ENCODE measurements around the gene SLC7A6.

The SLC7A6 gene

DNA sequence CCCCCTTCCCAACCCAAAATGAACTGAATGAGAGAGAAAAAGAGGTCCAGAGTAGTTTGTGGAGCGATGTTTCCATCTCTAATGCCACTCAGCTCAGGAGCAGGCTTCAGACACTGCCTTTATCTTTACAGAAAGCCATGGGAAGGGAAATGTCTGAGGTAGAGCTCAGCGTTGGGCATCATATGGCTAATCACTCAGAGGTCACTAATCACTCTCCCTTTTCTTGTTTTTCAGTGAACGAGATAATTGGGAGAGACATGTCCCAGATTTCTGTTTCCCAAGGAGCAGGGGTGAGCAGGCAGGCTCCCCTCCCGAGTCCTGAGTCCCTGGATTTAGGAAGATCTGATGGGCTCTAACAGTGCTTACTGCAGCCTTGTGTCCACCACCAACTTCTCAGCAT lies 38.2 kb upstream of the SLC7A6 start:
- TF ChIP-seq, protein P1, sequence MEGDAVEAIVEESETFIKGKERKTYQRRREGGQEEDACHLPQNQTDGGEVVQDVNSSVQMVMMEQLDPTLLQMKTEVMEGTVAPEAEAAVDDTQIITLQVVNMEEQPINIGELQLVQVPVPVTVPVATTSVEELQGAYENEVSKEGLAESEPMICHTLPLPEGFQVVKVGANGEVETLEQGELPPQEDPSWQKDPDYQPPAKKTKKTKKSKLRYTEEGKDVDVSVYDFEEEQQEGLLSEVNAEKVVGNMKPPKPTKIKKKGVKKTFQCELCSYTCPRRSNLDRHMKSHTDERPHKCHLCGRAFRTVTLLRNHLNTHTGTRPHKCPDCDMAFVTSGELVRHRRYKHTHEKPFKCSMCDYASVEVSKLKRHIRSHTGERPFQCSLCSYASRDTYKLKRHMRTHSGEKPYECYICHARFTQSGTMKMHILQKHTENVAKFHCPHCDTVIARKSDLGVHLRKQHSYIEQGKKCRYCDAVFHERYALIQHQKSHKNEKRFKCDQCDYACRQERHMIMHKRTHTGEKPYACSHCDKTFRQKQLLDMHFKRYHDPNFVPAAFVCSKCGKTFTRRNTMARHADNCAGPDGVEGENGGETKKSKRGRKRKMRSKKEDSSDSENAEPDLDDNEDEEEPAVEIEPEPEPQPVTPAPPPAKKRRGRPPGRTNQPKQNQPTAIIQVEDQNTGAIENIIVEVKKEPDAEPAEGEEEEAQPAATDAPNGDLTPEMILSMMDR (conservative IDR thresholded peaks at IDR 0.05), result no peak
- no peak overlapping the region for H3K27ac ChIP-seq

- TF ChIP-seq, protein P1 (conservative IDR thresholded peaks at IDR 0.05), result no peak
- peak overlapping the region; percentile 41 for H3K27ac ChIP-seq
Observed at GRCh38 chr16:68227183-68227793, 37.0 kb upstream of the SLC7A6 start.

GRCh38 chr16:68227850-68228553 lies 36.3 kb upstream of the SLC7A6 start:
- TF ChIP-seq, protein P1 (conservative IDR thresholded peaks at IDR 0.05), result no peak

GRCh38 chr16:68228652-68229051 lies 35.7 kb upstream of the SLC7A6 start:
- TF ChIP-seq, protein P1 (conservative IDR thresholded peaks at IDR 0.05), result no peak
- peak overlapping the region; percentile 41 for H3K27ac ChIP-seq

More at GRCh38 chr16:68227850-68228553, 36.3 kb upstream of the SLC7A6 start:
- H3K27ac ChIP-seq, result peak overlapping the region; percentile 41

- TF ChIP-seq, protein P1 (conservative IDR thresholded peaks at IDR 0.05), result peak; percentile 81
- peak overlapping the region; percentile 41 for H3K27ac ChIP-seq
Observed at GRCh38 chr16:68229431-68230175, 34.7 kb upstream of the SLC7A6 start.

DNA sequence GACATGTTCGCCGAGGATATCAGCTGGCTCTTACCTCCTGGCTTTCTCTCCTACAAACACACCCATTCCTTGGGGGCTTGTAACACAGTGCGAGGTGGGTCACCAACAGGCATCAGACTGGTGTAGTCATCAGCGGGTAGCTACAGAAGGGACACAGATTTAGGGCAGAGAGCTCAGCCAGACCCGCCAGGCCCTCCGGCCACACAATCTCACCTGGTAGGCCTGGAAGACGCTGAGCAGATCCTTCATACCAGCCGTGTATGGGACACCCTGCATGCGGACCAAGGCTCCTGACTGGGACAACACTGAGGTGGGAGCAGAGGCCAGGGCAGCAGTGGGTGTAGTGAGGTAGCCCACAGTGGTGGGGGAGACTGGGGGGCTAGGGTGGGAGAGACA lies 34.2 kb upstream of the SLC7A6 start:
- H3K27ac ChIP-seq, result peak overlapping the region; percentile 41; the same call in 1 of the 2 replicates
- TF ChIP-seq, protein P1 (conservative IDR thresholded peaks at IDR 0.05), result no peak

DNA sequence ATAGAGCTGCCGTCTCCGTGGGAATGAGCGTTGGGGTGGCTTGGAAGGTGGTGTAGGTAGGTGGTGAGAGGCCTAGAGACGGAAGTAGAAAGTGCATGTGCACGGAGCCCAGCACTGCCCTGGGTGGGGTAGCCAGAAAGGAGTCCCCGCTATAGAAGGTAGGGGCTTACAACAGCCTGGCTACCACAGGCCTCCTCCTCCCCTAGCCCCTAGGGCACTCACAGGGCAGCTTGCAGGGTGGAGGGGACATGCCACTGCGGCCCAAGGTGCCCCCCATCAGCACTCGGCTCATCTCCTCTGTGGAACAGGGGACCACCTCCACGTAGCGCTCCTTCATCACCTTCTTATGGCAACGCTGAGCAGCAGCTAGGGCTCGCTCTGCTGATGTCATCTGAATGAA lies 33.4 kb upstream of the SLC7A6 start:
- H3K27ac ChIP-seq, result no peak overlapping the region
- TF ChIP-seq, protein P1 (conservative IDR thresholded peaks at IDR 0.05), result no peak
